H1 (cell line): ENCODE measurements around the gene VPS35L. TPM values are rescaled to one million over a fixed set of nuclear protein-coding genes. Genes with fewer than 3 reads are reported as not detected.

Source experiments
- CREB1 ChIP-seq: IDR thresholded peaks from 2 replicates; pipeline ENCODE4 v1.6.1; 2012; ENCODE audit warnings: inconsistent platforms
- KDM1A ChIP-seq: fragments of 200-600, 300-600 bp; sonication (generic); IDR thresholded peaks from 2 replicates; pipeline ENCODE4 v1.7.1; 2016; ENCODE audit warnings: mild to moderate bottlenecking, low read length, borderline replicate concordance
- RBBP5 ChIP-seq: IDR thresholded peaks from 2 replicates; pipeline ENCODE4 v1.7.1; 2012; ENCODE audit warnings: low read depth, mild to moderate bottlenecking, inconsistent platforms, low read length, moderate library complexity, borderline replicate concordance
- SP1 ChIP-seq: IDR thresholded peaks from 2 replicates; pipeline ENCODE4 v1.6.1; 2011; ENCODE audit warnings: low read depth, low read length
- ZNF274 ChIP-seq: IDR thresholded peaks from 2 replicates; pipeline ENCODE4 v1.7.0; 2012; ENCODE audit warnings: low read length, borderline replicate concordance; ENCODE audit errors: extremely low read depth
- polyA plus RNA-seq, 7 experiments: library from polyadenylated mRNA; depleted of rRNA in 3 of 7; stranded (reverse) in 5 of 7; unstranded in 2 of 7; fragments of >200 nt in 5 of 7; fragments of 200-250 nt in 2 of 7; gene quantifications; 1 replicate in 5 of 7; 2 replicates in 1 of 7; 4 replicates in 1 of 7; pipeline versions ENCODE4 v1.2.1 to v1.2.3, GENCODE V29; 2011 to 2013; ENCODE audit warnings: missing spikeins in 2 of 7, mixed read lengths in 2 of 7
- total RNA-seq: library from RNA; stranded (reverse); fragmentation: NEBNext Ultra II Directional; extraction: Animal tissue kit (Norgen Biotek cat#: 25700); gene quantifications from 2 replicates; pipeline ENCODE4 v1.2.1, GENCODE V29; 2021
- TF ChIP-seq, protein P1 (sequence below): fragments of 300-600 bp; sonication (generic); IDR thresholded peaks from 2 replicates; pipeline ENCODE4 v1.7.1; 2012; ENCODE audit warnings: low read length, moderate library complexity, mild to moderate bottlenecking, inconsistent platforms; ENCODE audit not compliant: insufficient replicate concordance

Gene VPS35L
- total and polyA plus RNA-seq, 2 of the 8 experiments (the other 6 are each of a cell fraction or from before 2014, with no cell fraction given) = 31.5 to 57.1 TPM

- TF ChIP-seq SP1 = no peak
- TF ChIP-seq KDM1A = no peak
- TF ChIP-seq RBBP5 = no peak
- no peak for TF ChIP-seq CREB1
- TF ChIP-seq, protein P1, sequence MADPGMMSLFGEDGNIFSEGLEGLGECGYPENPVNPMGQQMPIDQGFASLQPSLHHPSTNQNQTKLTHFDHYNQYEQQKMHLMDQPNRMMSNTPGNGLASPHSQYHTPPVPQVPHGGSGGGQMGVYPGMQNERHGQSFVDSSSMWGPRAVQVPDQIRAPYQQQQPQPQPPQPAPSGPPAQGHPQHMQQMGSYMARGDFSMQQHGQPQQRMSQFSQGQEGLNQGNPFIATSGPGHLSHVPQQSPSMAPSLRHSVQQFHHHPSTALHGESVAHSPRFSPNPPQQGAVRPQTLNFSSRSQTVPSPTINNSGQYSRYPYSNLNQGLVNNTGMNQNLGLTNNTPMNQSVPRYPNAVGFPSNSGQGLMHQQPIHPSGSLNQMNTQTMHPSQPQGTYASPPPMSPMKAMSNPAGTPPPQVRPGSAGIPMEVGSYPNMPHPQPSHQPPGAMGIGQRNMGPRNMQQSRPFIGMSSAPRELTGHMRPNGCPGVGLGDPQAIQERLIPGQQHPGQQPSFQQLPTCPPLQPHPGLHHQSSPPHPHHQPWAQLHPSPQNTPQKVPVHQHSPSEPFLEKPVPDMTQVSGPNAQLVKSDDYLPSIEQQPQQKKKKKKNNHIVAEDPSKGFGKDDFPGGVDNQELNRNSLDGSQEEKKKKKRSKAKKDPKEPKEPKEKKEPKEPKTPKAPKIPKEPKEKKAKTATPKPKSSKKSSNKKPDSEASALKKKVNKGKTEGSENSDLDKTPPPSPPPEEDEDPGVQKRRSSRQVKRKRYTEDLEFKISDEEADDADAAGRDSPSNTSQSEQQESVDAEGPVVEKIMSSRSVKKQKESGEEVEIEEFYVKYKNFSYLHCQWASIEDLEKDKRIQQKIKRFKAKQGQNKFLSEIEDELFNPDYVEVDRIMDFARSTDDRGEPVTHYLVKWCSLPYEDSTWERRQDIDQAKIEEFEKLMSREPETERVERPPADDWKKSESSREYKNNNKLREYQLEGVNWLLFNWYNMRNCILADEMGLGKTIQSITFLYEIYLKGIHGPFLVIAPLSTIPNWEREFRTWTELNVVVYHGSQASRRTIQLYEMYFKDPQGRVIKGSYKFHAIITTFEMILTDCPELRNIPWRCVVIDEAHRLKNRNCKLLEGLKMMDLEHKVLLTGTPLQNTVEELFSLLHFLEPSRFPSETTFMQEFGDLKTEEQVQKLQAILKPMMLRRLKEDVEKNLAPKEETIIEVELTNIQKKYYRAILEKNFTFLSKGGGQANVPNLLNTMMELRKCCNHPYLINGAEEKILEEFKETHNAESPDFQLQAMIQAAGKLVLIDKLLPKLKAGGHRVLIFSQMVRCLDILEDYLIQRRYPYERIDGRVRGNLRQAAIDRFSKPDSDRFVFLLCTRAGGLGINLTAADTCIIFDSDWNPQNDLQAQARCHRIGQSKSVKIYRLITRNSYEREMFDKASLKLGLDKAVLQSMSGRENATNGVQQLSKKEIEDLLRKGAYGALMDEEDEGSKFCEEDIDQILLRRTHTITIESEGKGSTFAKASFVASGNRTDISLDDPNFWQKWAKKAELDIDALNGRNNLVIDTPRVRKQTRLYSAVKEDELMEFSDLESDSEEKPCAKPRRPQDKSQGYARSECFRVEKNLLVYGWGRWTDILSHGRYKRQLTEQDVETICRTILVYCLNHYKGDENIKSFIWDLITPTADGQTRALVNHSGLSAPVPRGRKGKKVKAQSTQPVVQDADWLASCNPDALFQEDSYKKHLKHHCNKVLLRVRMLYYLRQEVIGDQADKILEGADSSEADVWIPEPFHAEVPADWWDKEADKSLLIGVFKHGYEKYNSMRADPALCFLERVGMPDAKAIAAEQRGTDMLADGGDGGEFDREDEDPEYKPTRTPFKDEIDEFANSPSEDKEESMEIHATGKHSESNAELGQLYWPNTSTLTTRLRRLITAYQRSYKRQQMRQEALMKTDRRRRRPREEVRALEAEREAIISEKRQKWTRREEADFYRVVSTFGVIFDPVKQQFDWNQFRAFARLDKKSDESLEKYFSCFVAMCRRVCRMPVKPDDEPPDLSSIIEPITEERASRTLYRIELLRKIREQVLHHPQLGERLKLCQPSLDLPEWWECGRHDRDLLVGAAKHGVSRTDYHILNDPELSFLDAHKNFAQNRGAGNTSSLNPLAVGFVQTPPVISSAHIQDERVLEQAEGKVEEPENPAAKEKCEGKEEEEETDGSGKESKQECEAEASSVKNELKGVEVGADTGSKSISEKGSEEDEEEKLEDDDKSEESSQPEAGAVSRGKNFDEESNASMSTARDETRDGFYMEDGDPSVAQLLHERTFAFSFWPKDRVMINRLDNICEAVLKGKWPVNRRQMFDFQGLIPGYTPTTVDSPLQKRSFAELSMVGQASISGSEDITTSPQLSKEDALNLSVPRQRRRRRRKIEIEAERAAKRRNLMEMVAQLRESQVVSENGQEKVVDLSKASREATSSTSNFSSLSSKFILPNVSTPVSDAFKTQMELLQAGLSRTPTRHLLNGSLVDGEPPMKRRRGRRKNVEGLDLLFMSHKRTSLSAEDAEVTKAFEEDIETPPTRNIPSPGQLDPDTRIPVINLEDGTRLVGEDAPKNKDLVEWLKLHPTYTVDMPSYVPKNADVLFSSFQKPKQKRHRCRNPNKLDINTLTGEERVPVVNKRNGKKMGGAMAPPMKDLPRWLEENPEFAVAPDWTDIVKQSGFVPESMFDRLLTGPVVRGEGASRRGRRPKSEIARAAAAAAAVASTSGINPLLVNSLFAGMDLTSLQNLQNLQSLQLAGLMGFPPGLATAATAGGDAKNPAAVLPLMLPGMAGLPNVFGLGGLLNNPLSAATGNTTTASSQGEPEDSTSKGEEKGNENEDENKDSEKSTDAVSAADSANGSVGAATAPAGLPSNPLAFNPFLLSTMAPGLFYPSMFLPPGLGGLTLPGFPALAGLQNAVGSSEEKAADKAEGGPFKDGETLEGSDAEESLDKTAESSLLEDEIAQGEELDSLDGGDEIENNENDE = no peak
- TF ChIP-seq ZNF274 = no peak
- TF ChIP-seq, all 59 proteins: peak for 0
These were observed 87.0 kb downstream of the VPS35L start (continued) for GRCh38 chr16:19642501-19642900.
